Endothelial cell of hepatic sinusoid (primary cell): Measurements from ENCODE around the gene FAM90A26.
"Not testable (repeated sequence)": the region's sequence is repeated elsewhere in the genome, so short reads cannot be mapped to it uniquely, and the experiment has no call there.

ENCODE experiments used
- in situ Hi-C: cut with HindIII; loops from 2 replicates; pipeline ENCODE4 v1.10.0; 2017; ENCODE audit warnings: low sequenced_read_pairs

FAM90A26 gene

GRCh38 chr4:9155101-9155886 is 14.9 kb upstream of the FAM90A26 start:
- in situ Hi-C loops, result not testable (repeated sequence)

- in situ Hi-C loops, result not testable (repeated sequence)
Observed at GRCh38 chr4:9158392-9158791, 11.8 kb upstream of the FAM90A26 start.

- in situ Hi-C loops, result not testable (repeated sequence)
Observed at GRCh38 chr4:9160046-9160445, 10.2 kb upstream of the FAM90A26 start.

- in situ Hi-C loops, result not testable (repeated sequence)
Observed at GRCh38 chr4:9165990-9166389, 4.2 kb upstream of the FAM90A26 start.

- in situ Hi-C loops, result not testable (repeated sequence)
Observed at GRCh38 chr4:9210357-9210756, 40.1 kb downstream of the FAM90A26 start, which contains the start of gene USP17L10. Gene USP17L10 (plus strand): TSS chr4:9210657. CDS start chr4:9210657, 0 bp downstream.

- in situ Hi-C loops, result not testable (repeated sequence)
Observed at GRCh38 chr4:9214701-9215100, 44.5 kb downstream of the FAM90A26 start.

GRCh38 chr4:9215105-9215504 is 44.9 kb downstream of the FAM90A26 start, which contains the start of gene USP17L11:
Gene USP17L11 (plus strand): TSS chr4:9215405. CDS start chr4:9215405, 0 bp downstream.
- in situ Hi-C loops, result not testable (repeated sequence)

GRCh38 chr4:9219852-9220251 is 49.6 kb downstream of the FAM90A26 start, which contains the start of gene USP17L12:
Gene USP17L12 (plus strand): TSS chr4:9220152. CDS start chr4:9220152, 0 bp downstream.
- in situ Hi-C loops, result not testable (repeated sequence)

GRCh38 chr4:9224596-9224995 is 54.4 kb downstream of the FAM90A26 start, which contains the start of gene USP17L13:
Gene USP17L13 (plus strand): TSS chr4:9224896. CDS start chr4:9224896, 0 bp downstream.
- in situ Hi-C loops, result not testable (repeated sequence)
